Lower leg skin (tissue), 4 donors: Measurements from ENCODE around the gene BACH1. TPM values are rescaled to one million over a fixed set of nuclear protein-coding genes. Genes with fewer than 3 reads are reported as not detected.

ENCODE experiments used
- DNase-seq, 2 donors: peaks; one replicate each; pipeline ENCODE4 v3.0.0-alpha.2; 2019; ENCODE audit warnings: low spot score in 2 of 2
- H3K4me3 ChIP-seq: fragments of 200-600 bp; sonication (generic); 2 replicates; pipeline ENCODE4 v1.5.1; 2017; ENCODE audit warnings: mild to moderate bottlenecking, low read depth; ENCODE audit not compliant: poor library complexity, severe bottlenecking
- CTCF ChIP-seq, 3 donors: fragments of 450-650 bp; IDR thresholded peaks; one replicate each; pipeline ENCODE4 v1.5.1; 2016; ENCODE audit warnings: antibody characterized with exemption in 3 of 3, mild to moderate bottlenecking in 3 of 3, moderate library complexity in 2 of 3
- POLR2A ChIP-seq, 2 donors: fragments of 450-650 bp; IDR thresholded peaks; one replicate each; pipeline ENCODE4 v1.6.1; 2016 to 2017; ENCODE audit warnings: antibody characterized with exemption in 2 of 2, mild to moderate bottlenecking in 1 of 2, moderate library complexity in 1 of 2
- WGBS, 2 donors: methylation state at CpG; one replicate each; pipeline ENCODE4 v1.1.5; 2018; 5-methylcytosine and 5-hydroxymethylcytosine counted together
- intact Hi-C: fragments of 100-400 bp; cut with DNase I; formaldehyde crosslinking; loops from one replicate; pipeline ENCODE4 v1.15.0; 2023; ENCODE audit warnings: low total_unique reads
- total RNA-seq, 4 donors: library from RNA; depleted of rRNA; stranded (reverse); fragments of >200 nt; gene quantifications; one replicate each; pipeline ENCODE4 v1.1.0, GENCODE V29; 2016

The BACH1 gene
- total RNA-seq, 4 donors from 2014 or later, result 87.7 to 96.4 (median 91.0) TPM

DNA sequence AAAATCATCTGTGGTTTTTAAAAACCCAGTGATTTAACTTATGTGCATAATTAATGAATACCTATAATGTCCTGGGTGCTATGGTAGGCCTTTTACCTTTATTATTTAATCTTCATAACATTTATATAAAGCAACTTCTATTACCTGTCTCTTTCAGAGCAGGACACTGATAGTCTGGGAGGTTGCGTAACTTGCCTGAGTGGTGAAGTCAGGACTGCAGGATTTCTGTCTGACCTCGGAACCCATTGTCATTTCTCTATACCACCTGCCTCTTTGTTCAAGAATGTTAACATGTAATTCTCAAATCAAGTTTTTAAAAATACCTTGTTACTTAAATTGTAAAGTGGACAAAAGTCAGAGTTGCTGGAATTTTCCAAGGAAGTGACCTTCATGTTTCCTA lies 41.0 kb upstream of the BACH1 start:
- intact Hi-C loops, result no loop called here
- 81 to 90% methylated on average over 2 of the region's 2 CpGs for WGBS, 2 donors
- DNase-seq, result no peak
- TF ChIP-seq CTCF (IDR thresholded peaks at IDR 0.05) (no peak), POLR2A (IDR thresholded peaks at IDR 0.05) (no peak)
- no peak overlapping the region for H3K4me3 ChIP-seq

GRCh38 chr21:29258626-29259338 lies 39.9 kb upstream of the BACH1 start:
- intact Hi-C loops, result no loop called here
- WGBS, 2 donors, result 25 to 28% methylated on average over 5 of the region's 5 CpGs
- no peak overlapping the region for H3K4me3 ChIP-seq
- TF ChIP-seq POLR2A (IDR thresholded peaks at IDR 0.05), result no peak
- no peak for TF ChIP-seq CTCF (IDR thresholded peaks at IDR 0.05)
- DNase-seq, result no peak

GRCh38 chr21:29260461-29260860 lies 38.3 kb upstream of the BACH1 start:
- H3K4me3 ChIP-seq, result no peak overlapping the region
- 75 to 79% methylated on average over 2 of the region's 2 CpGs for WGBS, 2 donors
- DNase-seq, result no peak
- TF ChIP-seq POLR2A (IDR thresholded peaks at IDR 0.05), result no peak
- intact Hi-C loops, result no loop called here

- DNase-seq, result peak in 1 of 2 donors; percentile 60
- 55% methylated on average over 7 of the region's 7 CpGs for WGBS, 2 donors
- intact Hi-C loops, result no loop called here
- no peak overlapping the region for H3K4me3 ChIP-seq
- TF ChIP-seq POLR2A (IDR thresholded peaks at IDR 0.05) (no peak), CTCF (IDR thresholded peaks at IDR 0.05) (no peak)
Observed at GRCh38 chr21:29261555-29262540, 36.9 kb upstream of the BACH1 start.

- 58 to 59% methylated on average over 1 of the region's 1 CpG for WGBS, 2 donors
- no peak for DNase-seq
- no peak for TF ChIP-seq CTCF (IDR thresholded peaks at IDR 0.05)
- no peak for TF ChIP-seq POLR2A (IDR thresholded peaks at IDR 0.05)
- intact Hi-C loops, result no loop called here
- H3K4me3 ChIP-seq, result no peak overlapping the region
Observed at GRCh38 chr21:29264721-29265120, 34.0 kb upstream of the BACH1 start.
